Epithelial cell of esophagus (primary cell): ENCODE results near the gene NRF1.

Source experiments
- DNase-seq: peaks from one replicate; pipeline ENCODE4 v3.0.0; 2010; ENCODE audit warnings: low read depth
- H3K4me3 ChIP-seq: 2 replicates; pipeline ENCODE4 v1.5.1; 2011; ENCODE audit warnings: mild to moderate bottlenecking, low read length, control low read depth
- CTCF ChIP-seq: IDR thresholded peaks from 2 replicates; pipeline ENCODE4 v1.5.1; 2011; ENCODE audit warnings: low read depth, mild to moderate bottlenecking, low read length, control low read depth, inconsistent platforms; ENCODE audit not compliant: insufficient read depth; ENCODE audit errors: missing control alignments

Gene NRF1

GRCh38 chr7:129804111-129804889, 192.8 kb downstream of the NRF1 start:
- no peak for TF ChIP-seq CTCF
- no peak for DNase-seq
- no peak overlapping the region for H3K4me3 ChIP-seq

GRCh38 chr7:129804890-129805719, 193.6 kb downstream of the NRF1 start:
- TF ChIP-seq CTCF = no peak

More at GRCh38 chr7:129804890-129805719, 193.6 kb downstream of the NRF1 start:
- no peak overlapping the region for H3K4me3 ChIP-seq
- DNase-seq = no peak
